GM19193 (cell line): ENCODE measurements around the gene PCK1.

Source experiments
- POLR2A ChIP-seq: IDR thresholded peaks from 4 replicates; pipeline ENCODE4 v1.6.1; 2011; ENCODE audit not compliant: insufficient read depth, insufficient read length; ENCODE audit errors: extremely low read depth

PCK1 gene

GRCh38 chr20:57546956-57547649 lies 13.8 kb upstream of the PCK1 start:
- no peak for TF ChIP-seq POLR2A

GRCh38 chr20:57548177-57549058 lies 12.5 kb upstream of the PCK1 start:
- TF ChIP-seq POLR2A = no peak

GRCh38 chr20:57552471-57552870 lies 8.4 kb upstream of the PCK1 start:
- no peak for TF ChIP-seq POLR2A

- TF ChIP-seq POLR2A = no peak
Measured at GRCh38 chr20:57553376-57554018, 7.4 kb upstream of the PCK1 start.

GRCh38 chr20:57555457-57556184 lies 5.3 kb upstream of the PCK1 start:
- no peak for TF ChIP-seq POLR2A

GRCh38 chr20:57556980-57557274 lies 4.0 kb upstream of the PCK1 start:
- TF ChIP-seq POLR2A = no peak

GRCh38 chr20:57557926-57558613 lies 2.8 kb upstream of the PCK1 start:
- no peak for TF ChIP-seq POLR2A

GRCh38 chr20:57558614-57559288 lies 2.2 kb upstream of the PCK1 start:
- TF ChIP-seq POLR2A = no peak

- TF ChIP-seq POLR2A = no peak
Measured at GRCh38 chr20:57559289-57559634, 1.6 kb upstream of the PCK1 start.

- TF ChIP-seq POLR2A = no peak
Measured at GRCh38 chr20:57559658-57560553, 1.0 kb upstream of the PCK1 start.

- no peak for TF ChIP-seq POLR2A
Measured at GRCh38 chr20:57561356-57562279, 708 bp downstream of the PCK1 start.

- TF ChIP-seq POLR2A = no peak
Measured at GRCh38 chr20:57562541-57563465, 1.9 kb downstream of the PCK1 start.

GRCh38 chr20:57563522-57563921 lies 2.6 kb downstream of the PCK1 start:
- TF ChIP-seq POLR2A = no peak
